ENCODE measurements around the gene VAX1. TPM values are rescaled to one million over a fixed set of nuclear protein-coding genes. Genes with fewer than 3 reads are reported as not detected.
A peak's percentile ranks its signal among the peaks of the same experiment; 100 is the strongest.

VAX1 gene
- total and polyA plus RNA-seq, 2 experiments from 2014 or later: not detected

DNA sequence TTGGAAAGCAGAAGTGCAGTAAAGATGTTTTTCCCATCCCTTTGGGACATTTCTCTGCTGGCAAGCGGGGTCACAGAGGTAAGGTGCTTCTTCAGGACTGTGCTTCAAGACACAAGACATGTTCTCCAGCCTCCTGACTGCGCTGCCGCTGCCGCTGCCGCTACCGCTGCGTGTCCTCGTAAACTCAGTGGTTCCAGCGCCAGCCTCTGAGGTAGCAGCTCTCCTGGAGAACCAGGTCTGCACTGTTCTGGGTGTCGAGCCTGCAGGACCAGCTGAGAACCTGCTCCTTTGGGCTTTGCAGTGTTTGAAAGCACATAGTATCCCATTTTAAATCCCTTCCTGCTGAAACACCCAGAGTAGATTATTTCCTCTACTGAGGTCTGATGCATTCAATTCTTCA, 46.2 kb upstream of the VAX1 start:
- Histone ChIP-seq H3K27ac (no peak overlapping the region), H2AFZ (no peak overlapping the region), H3K27me3 (peaks cover 14% of the 10 kb centered on the region), H3K4me3 (no peak overlapping the region), H3K4me2 (no peak overlapping the region), H3K79me2 (no peaks in the 10 kb centered on the region), H3K9me2 (replicated peaks; ENCODE audit: insufficient read depth) (no peaks in the 10 kb centered on the region), H4K20me1 (ENCODE audit: insufficient read depth, poor library complexity, severe bottlenecking) (no peaks in the 10 kb centered on the region), H3K9me3 (ENCODE audit: low read depth) (no peaks in the 10 kb centered on the region), H3K4me1 (ENCODE audit: insufficient read depth) (no peaks in the 10 kb centered on the region), H3K36me3 (replicated peaks; ENCODE audit: insufficient read depth, low read depth) (no peaks in the 10 kb centered on the region)
- TF ChIP-seq EZH2phosphoT487 (IDR thresholded peaks at IDR 0.05; ENCODE audit: low read depth, severe bottlenecking, unreplicated experiment): no peak
- TF ChIP-seq, protein P1, sequence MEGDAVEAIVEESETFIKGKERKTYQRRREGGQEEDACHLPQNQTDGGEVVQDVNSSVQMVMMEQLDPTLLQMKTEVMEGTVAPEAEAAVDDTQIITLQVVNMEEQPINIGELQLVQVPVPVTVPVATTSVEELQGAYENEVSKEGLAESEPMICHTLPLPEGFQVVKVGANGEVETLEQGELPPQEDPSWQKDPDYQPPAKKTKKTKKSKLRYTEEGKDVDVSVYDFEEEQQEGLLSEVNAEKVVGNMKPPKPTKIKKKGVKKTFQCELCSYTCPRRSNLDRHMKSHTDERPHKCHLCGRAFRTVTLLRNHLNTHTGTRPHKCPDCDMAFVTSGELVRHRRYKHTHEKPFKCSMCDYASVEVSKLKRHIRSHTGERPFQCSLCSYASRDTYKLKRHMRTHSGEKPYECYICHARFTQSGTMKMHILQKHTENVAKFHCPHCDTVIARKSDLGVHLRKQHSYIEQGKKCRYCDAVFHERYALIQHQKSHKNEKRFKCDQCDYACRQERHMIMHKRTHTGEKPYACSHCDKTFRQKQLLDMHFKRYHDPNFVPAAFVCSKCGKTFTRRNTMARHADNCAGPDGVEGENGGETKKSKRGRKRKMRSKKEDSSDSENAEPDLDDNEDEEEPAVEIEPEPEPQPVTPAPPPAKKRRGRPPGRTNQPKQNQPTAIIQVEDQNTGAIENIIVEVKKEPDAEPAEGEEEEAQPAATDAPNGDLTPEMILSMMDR (IDR thresholded peaks at IDR 0.05; ENCODE audit: poor library complexity): no peak
- TF ChIP-seq EZH2 (IDR thresholded peaks at IDR 0.05; ENCODE audit: borderline replicate concordance): no peak
- no peak for DNase-seq (ENCODE audit: low spot score)
- 94% methylated on average over 10 of the region's 10 CpGs for WGBS (ENCODE audit: low lambda C conversion rate, missing lambda C conversion rate)

DNA sequence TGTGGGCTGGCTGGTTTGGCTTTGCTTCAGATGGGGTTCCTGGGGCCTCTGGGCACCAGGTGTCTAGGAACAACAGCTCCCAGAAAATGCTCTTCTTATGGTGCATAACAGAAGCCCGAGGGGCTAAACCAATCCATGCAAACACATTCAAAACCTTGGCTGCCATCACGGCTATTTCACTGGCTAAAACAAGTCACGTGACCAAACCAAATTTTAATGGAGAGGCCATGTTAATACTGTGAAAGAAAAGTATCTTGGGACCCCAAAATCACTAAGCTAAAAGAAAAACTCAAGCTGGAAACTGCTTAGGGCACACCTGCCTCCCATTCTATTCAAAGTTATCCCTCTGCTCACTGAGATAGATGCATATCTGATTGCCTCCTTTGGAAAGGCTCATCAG, 40.1 kb upstream of the VAX1 start:
- Histone ChIP-seq H3K4me3 (no peak overlapping the region), H3K36me3 (replicated peaks; ENCODE audit: insufficient read depth, low read depth) (no peaks in the 10 kb centered on the region)

DNA sequence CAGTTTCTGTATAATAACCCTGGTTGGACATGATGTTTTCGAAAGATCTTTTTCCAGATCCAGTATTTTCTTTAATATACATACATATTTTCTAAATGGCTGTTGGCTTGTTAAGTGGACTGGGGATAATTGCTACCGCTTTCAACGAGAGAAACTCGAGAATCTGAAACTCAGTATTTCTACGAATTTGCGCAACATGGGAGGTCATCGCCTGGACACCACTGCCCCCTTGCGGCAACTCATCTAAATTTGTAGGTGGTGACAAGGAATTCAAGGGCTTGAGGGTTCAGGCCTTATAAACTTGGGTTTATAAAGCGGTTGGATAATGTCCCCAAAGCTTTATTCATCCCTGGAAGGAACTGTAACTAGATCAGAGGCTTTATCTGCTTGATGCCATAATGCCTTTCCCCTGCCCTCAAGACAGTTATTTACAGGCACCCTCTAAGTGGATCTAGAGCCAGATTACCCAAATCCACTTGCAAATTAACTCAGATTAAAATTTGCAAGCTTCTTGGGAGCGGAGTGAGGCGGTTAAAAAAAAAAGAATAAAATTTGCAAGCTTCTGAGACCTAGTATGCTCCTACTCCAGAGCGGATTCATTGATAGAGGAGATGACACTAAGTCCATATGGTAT, 37.9 kb upstream of the VAX1 start:
- Histone ChIP-seq H2AFZ (peak overlapping the region; percentile 27), H3K36me3 (replicated peaks; ENCODE audit: insufficient read depth, low read depth) (no peaks in the 10 kb centered on the region), H4K20me1 (ENCODE audit: insufficient read depth, poor library complexity, severe bottlenecking) (no peaks in the 10 kb centered on the region), H3K4me3 (peak overlapping the region; percentile 14), H3K27me3 (peaks cover 40% of the 10 kb centered on the region), H3K4me2 (peak overlapping the region; percentile 88), H3K27ac (no peak overlapping the region), H3K79me2 (no peaks in the 10 kb centered on the region), H3K9me3 (ENCODE audit: low read depth) (no peaks in the 10 kb centered on the region), H3K4me1 (ENCODE audit: insufficient read depth) (no peaks in the 10 kb centered on the region), H3K9me2 (replicated peaks; ENCODE audit: insufficient read depth) (no peaks in the 10 kb centered on the region)
- 18% methylated on average over 12 of the region's 12 CpGs for WGBS (ENCODE audit: low lambda C conversion rate, missing lambda C conversion rate)
- peak; percentile 87 for DNase-seq (ENCODE audit: low spot score)
- TF ChIP-seq, protein P1 (IDR thresholded peaks at IDR 0.05; ENCODE audit: poor library complexity): peak; percentile 80
- TF ChIP-seq EZH2 (IDR thresholded peaks at IDR 0.05; ENCODE audit: borderline replicate concordance): no peak

More for the DNA sequence above, 40.1 kb upstream of the VAX1 start:
- WGBS (ENCODE audit: low lambda C conversion rate, missing lambda C conversion rate): 81% methylated on average over 3 of the region's 3 CpGs
- H3K9me2 ChIP-seq (replicated peaks; ENCODE audit: insufficient read depth): no peaks in the 10 kb centered on the region
- H3K4me1 ChIP-seq (ENCODE audit: insufficient read depth): no peaks in the 10 kb centered on the region
- no peak for DNase-seq (ENCODE audit: low spot score)
- no peak overlapping the region for H2AFZ ChIP-seq
- H4K20me1 ChIP-seq (ENCODE audit: insufficient read depth, poor library complexity, severe bottlenecking): no peaks in the 10 kb centered on the region
- no peak overlapping the region for H3K27ac ChIP-seq
- H3K9me3 ChIP-seq (ENCODE audit: low read depth): no peaks in the 10 kb centered on the region
- H3K27me3 ChIP-seq: peaks cover 21% of the 10 kb centered on the region
- H3K4me2 ChIP-seq: no peak overlapping the region
- H3K79me2 ChIP-seq: no peaks in the 10 kb centered on the region
- TF ChIP-seq, protein P1 (IDR thresholded peaks at IDR 0.05; ENCODE audit: poor library complexity): no peak
- no peak for TF ChIP-seq EZH2phosphoT487 (IDR thresholded peaks at IDR 0.05; ENCODE audit: low read depth, severe bottlenecking, unreplicated experiment)
- TF ChIP-seq EZH2 (IDR thresholded peaks at IDR 0.05; ENCODE audit: borderline replicate concordance): no peak

Data from hepatocyte (in vitro differentiated cells).